ENCODE measurements around the gene TMEM109.

The TMEM109 gene

DNA sequence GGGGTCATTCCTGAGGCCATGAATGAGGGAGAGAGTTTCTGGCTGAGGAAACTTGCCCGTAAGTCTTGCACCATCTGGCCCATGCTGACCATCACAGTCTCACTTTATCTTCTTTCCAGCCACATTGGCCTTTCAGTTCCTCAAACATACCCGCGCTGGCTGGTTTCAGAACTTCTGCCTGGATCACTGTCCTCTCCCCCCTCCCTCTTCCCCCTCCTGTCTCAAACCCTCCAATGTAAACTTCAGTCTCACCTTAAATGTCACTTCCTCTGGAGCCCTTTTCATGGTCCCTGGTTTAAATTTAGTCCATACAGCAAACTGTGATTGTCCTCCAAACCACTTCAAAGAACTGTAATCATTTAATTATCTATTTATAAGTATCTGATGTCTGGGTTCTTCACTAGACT is 3.7 kb upstream of the TMEM109 start:
- no peak for DNase-seq (ENCODE audit: low spot score)

DNA sequence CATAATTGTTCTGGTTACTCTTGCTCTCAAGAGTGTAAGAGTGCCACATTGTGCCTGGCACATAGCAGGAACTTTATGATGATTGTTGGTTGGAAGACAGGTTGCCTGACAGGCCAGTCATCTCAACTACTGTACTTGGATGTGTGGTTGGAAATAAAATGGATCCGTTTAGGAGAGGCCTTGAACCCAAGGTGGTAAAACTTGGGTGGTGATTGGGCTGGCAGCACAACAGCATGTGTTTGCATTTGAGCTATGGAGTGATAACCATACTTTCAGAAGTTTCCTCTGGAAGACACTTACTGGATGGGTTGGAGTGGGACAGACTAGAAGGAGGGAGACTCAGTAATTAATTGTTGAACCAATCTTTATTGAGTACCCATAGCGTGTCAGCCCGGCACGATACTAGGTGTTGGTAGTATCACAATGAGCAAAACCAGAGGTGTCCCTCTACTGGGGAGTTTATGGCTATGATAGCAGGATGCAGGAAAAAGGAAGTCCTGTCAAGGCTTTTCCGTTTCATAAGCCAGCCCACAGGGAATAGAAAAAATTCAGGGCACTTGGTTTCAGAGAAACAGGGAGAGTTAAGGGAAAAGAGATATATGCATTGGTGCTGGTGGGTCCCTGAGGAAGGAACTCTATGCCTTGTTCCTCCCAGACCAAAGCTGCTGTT is 3.1 kb upstream of the TMEM109 start:
- no peak for DNase-seq (ENCODE audit: low spot score)

- DNase-seq (ENCODE audit: low spot score), result no peak
Measured at GRCh38 chr11:60912223-60912850, 1.6 kb upstream of the TMEM109 start.

DNA sequence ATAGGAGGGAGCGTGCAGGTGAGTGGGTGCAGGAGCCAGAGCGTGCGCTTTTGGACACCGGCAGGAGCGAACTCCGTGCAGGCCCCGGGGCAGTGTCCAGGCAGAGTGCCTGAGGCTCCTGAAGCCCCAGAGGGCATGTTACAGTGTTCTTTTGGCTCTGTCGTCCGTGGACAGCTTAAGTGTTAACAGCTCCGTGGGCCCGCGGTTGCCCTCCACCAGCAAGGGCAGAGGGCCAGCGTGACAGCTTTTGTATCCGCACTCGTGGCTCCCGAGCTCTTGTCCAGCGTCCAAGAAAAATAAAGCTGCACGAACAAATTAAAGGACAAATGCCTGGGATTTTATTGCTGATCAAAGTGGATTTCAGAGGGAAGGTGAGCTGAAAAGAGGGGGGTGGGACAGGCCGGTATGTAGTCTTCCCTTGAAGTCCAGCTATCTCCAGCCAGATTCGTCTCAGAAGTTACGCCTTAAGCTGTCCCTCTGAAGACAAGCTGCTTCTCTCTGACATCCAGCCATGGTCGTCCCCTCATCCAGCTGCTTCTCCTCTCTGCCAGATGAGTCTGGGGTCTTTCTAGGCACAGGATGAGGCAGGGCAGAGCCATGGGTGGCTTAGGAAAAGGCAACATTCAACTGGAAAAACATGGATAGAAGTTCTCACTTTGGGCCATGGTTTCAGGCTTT is 968 bp upstream of the TMEM109 start:
- DNase-seq (ENCODE audit: low spot score), result no peak

DNA sequence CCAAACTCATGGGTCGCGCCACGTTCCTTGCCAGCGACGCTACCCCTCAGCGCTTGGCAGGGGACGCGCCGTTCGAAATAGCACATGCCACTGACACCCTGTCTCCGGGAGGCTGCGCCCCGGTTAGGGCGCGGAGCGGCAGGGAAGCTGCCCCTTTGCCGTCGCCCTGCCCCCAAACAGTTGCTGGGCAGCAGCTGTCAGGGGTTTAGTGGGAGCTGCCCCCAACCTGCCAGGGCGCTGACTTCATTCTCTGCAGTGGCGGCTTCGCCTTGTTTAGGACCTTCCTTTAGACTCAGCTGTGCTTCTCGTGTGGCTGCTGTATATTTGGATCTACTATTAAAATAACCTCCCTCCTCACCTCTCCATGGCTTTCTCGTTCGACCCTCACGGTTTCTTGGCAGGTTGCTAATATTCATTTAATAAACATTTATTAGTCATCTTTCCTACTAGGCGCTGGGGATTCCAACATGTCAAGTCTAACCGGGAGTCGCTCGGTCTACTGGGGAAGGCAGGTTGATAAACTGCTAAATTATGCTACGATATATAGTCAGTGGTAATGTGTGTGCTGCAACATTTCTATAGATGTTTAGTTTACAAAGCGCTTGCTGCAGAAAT is 782 bp downstream of the TMEM109 start:
- DNase-seq (ENCODE audit: low spot score), result peak; percentile 59

DNA sequence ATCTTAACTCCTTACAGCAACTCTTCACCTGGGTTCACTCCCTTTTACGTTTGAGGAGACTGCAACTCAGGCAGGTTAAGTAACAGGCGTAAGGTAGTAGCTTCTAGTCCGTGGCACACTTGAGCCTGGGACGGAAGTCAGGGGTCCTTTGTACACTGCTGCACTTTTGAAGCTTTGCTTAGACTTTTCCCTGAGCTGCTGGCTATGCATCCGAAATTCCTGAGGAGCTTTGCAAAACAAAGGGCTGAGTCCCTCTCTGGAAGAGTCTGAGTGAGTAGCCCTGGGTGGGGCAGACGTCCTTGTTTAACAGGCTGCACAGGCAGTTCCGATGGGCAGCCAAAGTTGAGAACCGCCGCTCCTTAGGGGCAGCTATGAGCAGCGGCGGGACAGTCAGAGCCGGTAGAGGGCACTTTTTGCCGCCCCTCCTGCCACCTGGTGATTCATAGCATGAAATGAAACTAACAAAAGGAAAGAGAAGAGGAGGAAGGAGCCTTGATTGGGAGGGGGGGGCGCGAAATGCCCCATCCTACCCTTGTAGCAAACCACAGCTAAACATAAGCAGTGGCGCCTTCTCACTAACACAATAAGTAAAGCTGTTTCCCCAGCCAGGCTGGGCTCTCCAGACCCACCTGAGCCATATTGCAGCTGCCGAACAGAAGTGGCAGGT is 1.4 kb downstream of the TMEM109 start:
- peak; percentile 80 for DNase-seq (ENCODE audit: low spot score)

DNA sequence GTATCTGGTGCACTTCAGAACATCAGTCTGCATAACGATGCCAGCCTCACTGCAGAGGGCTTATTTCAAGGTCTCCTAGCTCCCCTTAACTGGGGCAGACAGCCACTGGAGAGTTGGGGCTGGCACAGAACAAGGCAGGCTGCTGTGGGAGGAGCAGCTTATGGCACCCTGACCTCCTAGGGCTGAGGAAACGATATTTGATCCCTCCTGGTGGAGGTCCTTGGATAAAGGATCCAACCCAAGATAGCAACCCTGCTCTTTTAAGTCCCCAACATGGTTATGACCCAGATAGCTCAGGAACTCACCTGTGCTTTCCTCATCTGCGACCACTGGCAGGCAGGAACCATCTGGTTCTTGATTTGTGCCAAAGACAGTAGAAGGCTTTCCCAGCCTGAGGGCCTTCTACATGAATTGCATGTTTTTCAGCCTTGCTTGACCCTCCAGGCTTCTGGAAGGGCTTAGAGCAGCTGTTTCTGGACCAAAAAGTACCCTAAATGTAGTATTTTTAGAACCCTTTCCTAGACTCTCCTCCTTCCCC is 2.8 kb downstream of the TMEM109 start:
- DNase-seq (ENCODE audit: low spot score), result no peak

DNA sequence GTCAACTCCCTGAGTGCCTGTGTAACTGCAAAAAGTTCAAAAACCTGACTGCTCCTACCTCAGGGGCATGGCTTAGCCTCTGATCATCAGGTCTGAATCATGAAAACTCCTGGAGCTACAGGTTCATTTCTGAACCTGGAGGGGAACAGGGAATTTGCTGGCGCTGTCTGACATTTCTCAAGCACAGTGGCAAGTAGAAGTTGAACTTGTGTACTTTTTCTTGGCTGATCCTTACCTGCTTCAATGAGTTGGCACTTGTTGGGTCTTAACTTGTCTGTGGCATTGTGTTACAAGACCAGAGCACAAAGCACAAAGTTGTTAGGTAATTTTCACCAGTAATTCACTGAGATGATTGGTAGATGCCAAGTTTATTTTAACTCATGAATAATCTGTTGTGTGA is 3.3 kb downstream of the TMEM109 start:
- no peak for DNase-seq (ENCODE audit: low spot score)

DNA sequence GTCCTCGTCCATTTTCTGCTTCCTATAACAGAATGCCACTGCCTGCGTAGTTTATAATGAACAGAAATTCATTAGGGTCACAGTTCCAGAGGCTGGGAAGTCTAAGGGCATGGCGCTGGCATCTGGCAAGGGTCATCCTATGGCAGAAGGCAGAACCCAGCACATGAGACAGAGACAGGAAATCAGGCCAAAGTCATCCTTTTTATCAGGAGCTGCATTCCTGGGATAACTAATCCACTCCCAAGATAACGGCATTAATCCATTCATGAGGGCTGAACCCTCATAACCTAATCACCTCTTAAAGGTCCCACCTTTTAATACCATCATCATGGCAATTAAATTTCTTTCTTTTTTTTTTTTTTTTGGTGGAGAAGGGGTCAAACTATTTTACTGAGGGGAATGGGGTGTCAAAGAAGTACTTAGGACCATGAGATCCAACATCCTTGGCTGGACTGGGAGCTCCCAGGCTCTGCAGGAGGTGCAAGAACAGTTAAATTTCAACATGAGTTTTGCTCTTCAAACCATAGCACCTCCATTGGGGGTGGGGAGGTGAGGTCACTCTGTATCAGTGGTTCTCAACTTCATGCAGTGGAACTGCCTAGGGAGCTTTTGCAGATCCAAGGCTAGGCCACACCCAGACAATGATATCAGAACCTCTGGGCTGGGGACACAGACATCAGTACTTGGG is 4.4 kb downstream of the TMEM109 start:
- DNase-seq (ENCODE audit: low spot score), result no peak

DNA sequence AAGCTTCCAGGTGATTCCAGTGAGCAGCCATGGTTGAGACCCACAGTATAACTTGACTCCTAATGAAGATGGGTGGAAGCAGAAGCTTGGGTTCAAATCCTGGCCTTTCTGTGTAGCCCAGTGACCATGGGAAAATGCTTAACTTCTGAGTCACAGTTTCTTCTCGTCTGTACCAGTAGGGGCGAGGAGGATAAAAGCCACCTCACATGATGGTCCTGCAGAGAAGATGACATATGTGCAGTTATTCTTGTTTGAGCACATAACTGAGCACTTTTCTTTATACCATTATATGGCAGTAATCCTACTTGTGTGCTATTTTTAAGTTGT is 4.9 kb downstream of the TMEM109 start:
- no peak for DNase-seq (ENCODE audit: low spot score)

- no peak for DNase-seq (ENCODE audit: low spot score)
Measured at GRCh38 chr11:60919320-60919719, 5.4 kb downstream of the TMEM109 start.

- no peak for DNase-seq (ENCODE audit: low spot score)
Measured at GRCh38 chr11:60919956-60920355, 6.0 kb downstream of the TMEM109 start.

- DNase-seq (ENCODE audit: low spot score), result no peak
Measured at GRCh38 chr11:60921259-60921658, 7.3 kb downstream of the TMEM109 start.

DNA sequence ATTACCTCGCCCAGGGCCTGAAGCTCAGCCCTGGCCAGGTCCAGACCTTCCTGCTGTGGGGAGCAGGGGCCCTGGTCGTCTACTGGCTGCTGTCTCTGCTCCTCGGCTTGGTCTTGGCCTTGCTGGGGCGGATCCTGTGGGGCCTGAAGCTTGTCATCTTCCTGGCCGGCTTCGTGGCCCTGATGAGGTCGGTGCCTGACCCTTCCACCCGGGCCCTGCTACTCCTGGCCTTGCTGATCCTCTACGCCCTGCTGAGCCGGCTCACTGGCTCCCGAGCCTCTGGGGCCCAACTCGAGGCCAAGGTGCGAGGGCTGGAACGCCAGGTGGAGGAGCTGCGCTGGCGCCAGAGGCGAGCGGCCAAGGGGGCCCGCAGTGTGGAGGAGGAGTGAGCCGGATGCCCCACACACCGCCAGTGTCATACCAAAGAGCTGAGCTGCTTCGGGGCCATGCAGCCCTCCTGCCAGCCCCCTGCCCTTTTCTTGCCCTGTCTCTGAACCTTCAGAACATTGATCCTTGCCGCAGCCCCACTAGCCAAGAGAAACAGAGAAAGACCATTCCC is 7.9 kb downstream of the TMEM109 start:
- DNase-seq (ENCODE audit: low spot score), result no peak

GRCh38 chr11:60922906-60923305 is 8.9 kb downstream of the TMEM109 start:
- no peak for DNase-seq (ENCODE audit: low spot score)

DNA sequence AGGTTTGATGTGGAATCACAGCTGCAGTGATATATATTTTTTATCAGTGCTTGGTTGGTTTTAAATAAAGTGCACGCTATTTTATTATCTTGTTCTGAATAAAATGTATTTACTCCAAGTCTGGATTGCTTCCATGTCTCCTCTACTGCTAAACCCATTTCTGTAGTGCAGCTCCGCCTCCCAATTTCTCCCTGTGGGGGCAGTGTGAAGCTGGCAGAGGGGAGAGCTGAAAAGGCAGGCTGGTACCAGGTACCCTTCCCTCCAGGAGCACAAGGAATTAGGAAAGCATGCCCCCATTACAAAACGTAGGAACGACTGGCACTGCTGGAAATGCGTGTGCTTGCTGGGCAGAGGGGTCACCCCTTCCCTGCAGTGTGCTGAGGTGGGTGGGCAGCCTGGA is 9.4 kb downstream of the TMEM109 start:
- no peak for DNase-seq (ENCODE audit: low spot score)

DNA sequence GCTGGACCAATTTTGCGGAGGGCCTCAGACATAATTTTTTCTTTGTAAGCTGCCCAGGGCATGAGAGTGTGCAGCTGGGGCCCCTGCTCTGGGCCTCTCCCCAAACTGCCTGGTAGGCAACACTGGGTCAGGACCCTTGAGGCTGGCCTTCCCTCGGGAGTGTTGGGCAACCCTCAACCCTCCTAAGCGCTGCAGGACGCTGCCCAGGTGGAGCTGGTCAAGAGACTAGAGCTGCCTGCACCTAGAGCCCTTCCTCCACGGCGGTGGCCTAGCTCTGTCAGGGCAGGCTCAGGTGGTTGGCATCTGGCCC is 9.8 kb downstream of the TMEM109 start:
- DNase-seq (ENCODE audit: low spot score), result no peak

- peak; percentile 95 for DNase-seq (ENCODE audit: low spot score)
Measured at GRCh38 chr11:60924110-60924905, 10.3 kb downstream of the TMEM109 start, which contains the start of gene TMEM132A. Gene TMEM132A, plus strand, starts transcription at chr11:60924460. Its CDS starts 174 bp downstream, at chr11:60924634.

DNA sequence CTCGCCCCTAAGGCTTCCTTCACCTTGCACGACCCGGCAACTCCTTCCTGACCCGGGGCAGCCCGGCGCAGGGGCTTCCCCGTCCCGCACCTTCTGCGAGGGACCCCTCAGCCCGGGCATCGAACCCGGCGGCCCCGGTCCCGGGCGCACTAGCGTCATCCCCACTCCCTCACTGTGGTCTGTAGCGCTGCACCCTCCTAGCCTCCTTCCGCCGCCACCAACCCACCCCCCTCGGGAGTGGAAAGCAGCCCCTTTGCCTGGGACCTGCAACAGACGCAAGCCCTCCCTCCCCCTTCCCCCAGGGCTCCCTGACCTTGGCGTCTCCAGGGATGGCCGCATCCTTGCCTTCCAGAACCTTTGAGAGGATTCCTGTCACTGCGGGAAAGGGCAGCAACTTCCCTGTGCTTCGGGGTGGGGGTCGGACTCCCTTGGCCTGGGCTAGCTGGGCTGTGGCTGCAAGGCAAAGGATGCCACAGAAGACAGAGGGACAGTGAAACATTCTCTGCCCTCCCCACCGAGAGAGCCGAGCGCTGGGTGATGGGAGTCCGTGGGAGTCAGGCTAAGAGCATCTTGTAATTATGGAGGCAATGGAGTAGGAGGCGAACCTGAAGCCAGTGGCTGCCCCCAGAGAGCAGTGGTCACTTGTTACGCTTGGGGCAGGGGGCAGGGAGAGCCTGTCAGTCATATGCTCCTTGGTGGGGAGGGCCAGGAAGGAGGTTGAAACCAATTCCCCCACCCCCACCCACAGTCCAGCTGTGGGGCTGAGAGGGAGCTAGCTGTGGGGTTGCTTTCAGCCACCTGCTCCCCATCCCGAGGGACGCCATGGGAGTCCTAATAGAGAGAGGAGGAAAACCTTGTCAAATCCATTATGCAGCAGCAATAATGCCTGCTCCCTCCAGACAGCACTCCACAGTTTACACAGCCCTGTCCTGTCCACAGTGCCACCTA is 11.2 kb downstream of the TMEM109 start:
- DNase-seq (ENCODE audit: low spot score), result no peak

GRCh38 chr11:60925868-60926267 is 11.9 kb downstream of the TMEM109 start:
- DNase-seq (ENCODE audit: low spot score), result peak; percentile 48
